ENCODE results near the gene YWHAE.
A peak's percentile ranks its signal among the peaks of the same experiment; 100 is the strongest.
"Not testable (repeated sequence)": the region's sequence is repeated elsewhere in the genome, so short reads cannot be mapped to it uniquely, and the experiment has no call there.

Gene YWHAE

DNA sequence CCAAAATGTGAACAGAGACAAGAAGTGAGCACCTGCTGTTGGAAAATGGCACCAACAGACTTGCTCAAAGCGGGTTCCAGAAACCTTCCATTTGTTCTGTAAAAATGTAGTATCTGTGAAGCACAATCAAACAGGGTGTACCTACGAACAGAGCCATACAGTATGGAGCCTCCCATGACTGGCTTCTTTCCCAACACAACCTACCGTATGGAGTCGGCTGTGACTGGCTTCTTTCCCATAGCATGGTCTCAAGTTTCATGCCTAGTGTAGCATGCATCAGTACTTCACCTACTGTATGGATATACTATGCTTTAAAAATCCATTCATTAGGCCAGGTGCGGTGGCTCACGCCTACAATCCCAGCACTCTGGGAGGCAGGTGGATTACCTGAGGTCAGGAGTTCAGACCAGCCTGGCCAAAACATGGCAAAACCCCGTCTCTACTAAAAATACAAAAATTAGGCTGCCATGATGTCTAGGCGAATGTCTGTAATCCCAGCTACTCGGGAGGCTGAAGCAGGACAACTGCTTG is 26.2 kb downstream of the YWHAE start:
- no peak for DNase-seq

DNA sequence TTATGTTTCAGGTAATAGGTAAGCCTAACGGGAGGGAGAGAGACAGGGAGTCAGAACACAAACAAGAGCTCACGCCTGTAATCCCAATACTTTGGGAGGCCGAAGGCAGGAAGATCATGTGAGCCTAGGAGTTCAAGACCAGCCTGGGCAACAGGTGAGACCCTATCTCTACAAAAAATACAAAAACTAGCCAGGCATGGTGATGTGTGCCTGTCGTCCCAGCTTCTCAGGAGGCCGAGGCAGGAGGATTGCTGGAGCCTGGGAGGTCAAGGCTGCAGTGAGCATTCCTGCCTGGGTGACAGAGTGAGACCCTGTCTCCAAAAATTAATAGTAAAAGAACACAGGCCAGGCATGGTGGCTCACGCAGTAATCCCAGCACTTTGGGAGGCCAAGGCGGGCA is 27.4 kb downstream of the YWHAE start:
- DNase-seq: no peak

DNA sequence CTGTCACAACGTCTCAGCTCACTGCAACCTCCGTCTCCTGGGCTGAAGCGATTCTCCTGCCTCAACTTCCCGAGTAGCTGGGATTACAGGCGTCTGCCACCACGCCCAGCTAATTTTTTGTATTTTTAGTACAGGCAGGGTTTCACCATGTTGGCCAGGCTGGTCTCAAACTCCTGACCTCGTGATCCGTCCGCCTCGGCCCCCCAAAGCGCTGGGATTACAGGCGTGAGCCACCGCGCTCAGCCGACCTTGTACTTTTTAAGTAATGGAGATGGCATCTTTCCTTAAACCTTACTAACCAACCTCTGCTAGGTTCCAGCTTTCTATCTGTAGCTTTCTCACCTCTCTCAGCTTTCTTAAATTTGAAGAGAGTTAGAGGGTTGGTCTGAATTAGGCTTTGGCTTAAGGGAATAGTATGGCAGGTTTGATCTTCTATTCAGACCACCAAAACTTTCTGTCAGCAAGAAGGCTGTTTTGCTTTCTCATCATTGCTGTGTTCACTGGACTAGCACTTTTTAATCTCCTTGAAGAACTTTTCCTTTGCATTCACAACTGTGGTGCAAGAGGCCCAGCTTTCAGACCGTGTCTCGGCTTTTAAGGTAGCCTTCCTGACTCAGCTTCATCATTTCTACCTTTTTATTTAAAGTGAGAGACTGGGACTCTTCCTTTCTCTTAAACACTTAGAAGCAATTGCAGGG is 28.0 kb downstream of the YWHAE start:
- no peak for DNase-seq

DNA sequence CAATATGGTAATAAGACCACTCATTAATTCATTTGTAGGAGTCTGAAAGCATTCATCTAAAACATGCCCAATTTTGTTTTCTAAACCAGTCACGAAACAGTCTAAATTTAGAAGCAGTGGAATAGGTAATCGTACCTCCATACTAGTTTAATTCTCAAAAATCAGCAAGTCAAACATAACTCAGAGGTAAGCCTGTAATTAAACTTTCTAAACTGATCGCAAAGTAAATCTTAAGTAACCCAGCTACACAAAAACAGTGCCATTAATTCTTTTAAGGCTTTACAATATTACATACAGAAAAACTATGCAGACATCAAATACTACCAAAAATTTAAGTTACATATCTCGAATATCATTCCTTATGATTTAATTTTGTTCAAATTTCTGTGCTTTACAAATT is 31.4 kb downstream of the YWHAE start:
- DNase-seq: no peak

DNA sequence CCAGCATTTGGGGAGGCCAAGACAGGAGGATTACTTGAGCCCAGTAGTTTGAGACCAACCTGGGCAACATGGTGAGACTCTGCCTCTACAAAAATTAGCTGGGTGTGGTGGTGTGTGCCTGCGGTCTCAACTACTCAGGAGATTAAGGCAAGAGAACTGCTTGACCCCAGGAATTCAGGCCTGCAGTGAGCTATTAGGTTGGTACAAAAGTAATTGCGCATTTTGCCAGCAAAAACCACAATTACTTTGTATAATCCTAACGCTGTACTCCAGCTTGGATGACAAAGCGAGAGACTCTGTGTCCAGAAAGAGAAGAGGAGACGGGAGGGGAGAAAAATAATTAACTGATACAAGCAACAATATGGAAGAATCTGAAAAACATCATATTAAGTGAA is 32.7 kb downstream of the YWHAE start:
- DNase-seq: no peak

DNA sequence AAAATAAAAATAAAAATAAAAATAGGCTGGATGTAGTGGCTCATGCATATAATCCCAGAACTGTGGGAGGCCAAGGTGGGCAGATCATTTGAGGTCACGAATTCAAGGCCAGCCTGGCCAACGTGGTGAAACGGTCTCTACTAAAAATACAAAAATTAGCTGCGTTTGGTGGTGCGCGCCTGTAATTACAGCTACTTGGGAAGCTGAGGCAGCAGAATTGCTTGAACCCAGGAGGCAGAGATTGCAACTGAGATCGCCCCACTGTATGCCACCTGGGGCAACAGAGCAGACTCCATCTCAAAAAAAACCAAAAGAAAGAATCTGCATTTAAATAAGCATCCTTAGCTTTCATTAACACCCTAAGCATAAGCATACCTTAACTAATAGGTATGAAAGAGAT is 33.8 kb downstream of the YWHAE start:
- no peak for DNase-seq

DNA sequence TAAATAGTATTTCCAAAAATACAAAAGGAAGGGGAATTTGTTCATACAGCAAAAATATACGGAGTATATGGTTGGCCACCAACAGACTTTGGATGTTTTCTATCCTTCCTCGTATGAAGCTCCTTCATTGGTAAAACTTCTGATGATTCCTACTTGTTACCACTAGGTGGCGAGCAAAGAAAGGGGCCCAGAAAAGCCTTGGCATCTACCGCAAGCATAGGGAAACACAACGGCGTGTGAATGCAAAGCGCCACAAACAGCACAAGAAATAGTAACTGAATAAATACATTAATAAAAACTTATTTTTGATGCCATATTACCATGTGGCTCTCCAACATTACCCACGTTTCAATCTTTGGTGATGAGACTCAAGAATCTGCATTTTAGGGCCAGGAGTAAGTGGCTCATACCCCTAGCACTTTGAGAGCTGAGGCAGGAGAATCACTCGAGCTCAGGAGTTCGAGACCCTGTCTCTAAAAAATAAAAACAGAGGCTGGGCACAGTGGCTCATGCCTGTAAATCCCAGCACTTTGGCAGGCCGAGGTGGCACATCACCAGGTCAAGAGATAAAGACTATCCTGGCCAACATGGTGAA is 34.5 kb downstream of the YWHAE start:
- DNase-seq: peak; percentile 3

DNA sequence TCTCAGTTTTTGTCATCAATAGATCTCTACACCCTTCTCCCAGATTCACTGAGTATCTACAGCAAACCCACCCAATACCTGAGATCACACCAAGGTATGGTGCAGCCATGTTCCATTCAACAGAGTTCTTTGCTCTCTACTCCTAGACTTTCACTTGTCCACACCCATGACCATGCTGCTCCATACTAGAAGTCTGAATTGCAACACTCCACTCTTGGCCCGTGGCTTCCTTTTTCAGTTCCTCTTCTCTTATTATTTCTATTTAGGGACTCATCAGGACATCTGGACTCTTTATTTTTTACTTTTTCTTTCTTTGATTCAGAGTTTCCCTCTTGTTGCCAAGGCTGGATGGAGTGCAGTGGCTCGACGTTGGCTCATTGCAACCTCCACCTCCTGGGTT is 37.1 kb downstream of the YWHAE start:
- DNase-seq: peak; percentile 53

DNA sequence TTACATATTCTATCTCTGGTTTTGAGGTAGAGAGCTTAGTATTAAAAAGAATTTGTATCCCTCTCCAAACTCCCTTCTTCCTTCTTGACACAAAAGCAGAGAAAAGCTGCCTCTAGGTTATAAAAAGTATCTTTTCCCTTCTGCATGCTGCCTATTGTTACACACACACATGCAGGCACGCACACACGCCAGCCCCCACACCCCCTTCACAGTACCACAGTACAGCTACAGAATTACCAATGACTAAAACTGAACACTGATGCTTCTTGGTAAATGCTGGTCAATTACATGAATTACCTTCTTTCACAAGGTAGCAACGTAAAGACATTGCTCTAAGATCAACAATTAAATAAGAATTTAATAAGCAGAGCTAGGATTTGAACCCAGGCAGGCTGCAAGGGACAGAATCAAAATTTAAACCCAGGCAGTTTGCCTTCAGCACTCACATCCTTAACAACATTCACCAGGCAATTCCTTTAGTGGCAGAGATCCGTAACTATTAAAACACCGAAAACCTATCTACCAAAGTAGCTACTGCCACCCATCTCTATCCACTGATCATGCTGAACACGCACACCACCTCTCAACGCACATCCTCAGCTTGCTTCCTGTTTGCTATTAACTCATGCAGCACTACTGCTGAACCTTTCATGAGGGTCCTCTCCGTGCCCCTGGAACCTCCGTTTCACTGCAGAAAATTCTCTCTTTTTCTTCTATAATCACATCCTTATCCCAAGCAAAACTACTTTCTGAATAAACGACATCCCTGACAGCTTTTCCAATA is 37.8 kb downstream of the YWHAE start:
- no peak for DNase-seq

DNA sequence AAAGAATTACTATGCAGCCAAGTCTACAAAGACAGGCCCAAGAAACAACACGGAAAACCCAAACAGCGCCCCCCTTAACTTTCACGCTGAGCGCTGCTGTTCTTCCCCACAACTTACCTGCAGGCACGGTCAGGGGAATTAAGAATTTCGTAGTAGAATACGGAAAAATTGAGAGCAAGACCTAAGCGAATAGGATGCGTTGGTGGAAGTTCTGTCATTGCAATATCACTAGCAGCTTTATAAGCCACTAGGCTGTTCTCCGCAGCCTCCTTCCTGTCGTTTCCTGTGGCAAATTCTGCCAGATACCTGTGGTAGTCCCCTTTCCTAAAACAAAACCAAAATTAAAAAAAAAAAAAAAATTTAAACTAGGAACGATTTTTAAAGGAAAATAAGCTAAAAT is 39.0 kb downstream of the YWHAE start:
- DNase-seq: no peak

DNA sequence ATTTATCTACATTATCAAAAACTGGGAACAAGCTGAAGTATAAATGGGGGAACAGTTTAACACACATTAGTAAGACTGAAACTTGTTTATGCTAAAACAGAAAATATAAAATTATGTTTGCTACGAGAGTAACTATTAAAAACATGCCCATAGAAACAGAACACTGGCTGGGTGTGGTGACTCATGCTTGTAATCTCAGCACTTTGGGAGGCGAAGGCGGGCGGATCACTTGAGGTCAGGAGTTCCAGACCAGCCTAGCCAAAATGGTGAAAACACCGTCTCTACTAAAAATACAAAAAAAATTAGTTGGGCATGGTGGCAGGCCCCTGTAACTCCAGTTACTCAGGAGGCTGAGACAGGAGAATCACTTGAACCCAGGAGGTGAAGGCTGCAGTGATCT is 39.7 kb downstream of the YWHAE start:
- not testable (repeated sequence) for DNase-seq

DNA sequence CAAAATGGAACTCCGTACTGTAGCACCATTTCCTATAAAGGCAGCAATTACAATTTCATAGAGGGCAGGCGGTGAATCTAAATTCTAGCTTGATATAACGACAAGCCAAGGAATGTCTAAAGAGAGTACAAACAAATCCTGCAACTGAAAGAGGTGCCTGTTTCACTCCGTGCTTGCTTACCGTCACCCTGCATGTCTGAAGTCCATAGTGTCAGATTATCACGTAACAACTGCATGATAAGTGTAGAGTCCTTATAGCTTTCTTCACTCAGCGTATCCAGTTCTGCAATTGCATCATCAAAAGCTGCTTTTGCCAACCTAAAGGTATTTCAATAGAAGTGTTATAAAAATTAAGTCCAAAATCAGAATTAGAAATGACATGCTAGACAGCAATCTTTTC is 46.0 kb downstream of the YWHAE start:
- no peak for DNase-seq

DNA sequence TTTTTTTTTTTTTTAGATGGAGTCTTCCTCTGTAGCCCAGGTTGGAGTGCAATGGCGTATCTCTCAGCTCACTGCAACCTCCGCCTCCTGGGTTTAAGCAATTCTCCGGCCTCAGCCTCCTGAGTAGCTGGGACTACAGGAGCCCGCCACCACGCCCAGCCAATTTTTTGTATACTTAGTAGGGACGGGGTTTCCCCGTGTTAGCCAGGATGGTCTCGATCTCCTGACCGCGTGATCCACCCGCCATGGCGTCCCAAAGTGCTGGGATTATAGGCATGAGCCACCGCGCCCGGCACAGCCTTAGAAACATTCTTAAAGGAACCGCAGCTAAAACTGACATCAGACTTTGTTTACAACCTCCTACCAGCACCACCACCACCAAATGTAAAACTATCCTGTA is 47.5 kb downstream of the YWHAE start:
- not testable (repeated sequence) for DNase-seq

DNA sequence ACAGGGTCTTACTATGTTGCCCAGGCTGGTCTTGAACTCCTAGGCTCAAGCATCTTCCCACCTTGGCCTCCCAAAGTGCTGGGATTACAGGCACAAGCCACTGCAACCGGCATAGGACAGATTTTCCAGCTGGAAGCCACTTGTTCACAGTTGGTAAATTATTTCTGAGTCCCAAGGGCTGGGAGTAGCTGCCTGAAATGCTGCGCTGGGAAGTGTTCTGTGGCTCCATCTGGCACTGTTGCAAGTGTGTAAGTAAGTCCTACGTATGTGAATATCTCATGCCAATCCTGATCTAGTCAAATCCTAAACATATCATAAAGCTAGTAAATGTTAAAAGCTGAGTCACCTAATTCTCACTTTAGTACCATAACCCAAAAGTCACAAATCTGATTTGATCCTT is 48.1 kb downstream of the YWHAE start:
- DNase-seq: no peak

DNA sequence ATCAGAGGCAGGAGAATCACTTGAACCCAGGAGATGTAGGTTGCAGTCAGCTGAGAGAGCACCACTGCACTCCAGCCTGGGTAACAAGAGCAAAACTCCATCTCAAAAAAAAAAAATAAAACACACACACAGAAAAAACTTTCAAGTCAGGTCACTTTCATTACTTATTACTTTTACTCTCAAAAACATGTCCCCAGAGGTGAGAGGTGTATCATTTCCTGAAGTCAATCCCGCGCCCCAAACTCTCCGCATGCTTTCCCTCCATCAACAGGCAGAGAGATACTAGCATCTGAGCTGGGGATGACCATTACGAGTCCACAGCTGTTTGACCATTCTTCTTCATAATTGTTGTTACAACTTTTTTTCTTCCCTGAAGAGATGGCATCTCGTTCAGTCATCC is 48.7 kb downstream of the YWHAE start:
- no peak for DNase-seq

DNA sequence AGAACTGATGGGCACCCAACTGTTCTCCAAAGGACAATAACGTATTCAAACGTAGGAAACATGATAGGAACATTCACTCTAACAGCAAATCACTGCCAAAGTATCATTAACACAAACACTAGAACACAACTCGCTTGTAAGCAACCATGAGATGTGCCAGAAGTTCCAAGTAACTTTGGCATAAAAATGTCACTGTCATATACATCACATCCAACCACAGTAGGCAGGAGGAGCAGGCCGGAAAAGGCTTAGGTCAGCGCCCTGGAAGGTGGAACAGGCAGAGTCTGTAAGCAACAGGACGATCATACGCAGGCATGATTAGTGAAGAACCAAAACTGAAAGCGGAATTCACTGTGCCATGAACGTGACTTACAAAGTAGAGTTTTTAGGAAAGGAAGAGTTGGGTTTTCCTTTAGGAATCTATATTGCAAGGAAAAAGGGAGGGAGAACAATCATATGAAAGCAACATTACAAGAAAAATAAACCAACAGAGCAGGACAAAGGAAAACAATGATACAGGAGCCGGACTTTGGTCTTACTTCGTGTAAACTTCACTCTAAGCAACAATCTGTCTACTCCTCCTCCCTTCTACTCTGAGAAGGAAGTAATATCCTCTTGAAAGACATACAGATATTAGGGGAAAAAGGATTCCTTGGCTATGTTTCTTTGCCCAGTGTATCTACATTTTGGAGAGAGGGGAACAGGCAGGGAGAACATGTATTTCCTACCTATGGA is 52.3 kb downstream of the YWHAE start:
- DNase-seq: no peak

DNA sequence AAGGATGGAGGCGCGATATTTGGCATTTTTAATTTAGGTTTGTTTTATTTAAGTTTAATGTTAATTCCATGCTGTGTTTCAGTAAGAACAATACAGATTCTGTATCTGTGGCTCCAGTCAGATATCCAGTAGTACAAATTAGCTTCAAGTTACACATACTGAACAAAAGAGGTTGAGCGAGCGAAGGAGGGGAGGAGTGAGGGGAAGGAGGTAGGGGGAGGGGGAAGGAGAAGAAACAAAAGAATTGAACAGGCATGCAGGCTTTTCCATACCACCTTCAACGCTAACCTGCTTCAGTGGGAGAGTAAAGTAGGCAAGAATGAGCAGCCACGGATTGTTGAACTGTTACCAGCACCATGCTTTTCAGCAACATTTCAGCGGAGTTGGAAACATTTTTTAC is 55.5 kb downstream of the YWHAE start:
- DNase-seq: no peak

DNA sequence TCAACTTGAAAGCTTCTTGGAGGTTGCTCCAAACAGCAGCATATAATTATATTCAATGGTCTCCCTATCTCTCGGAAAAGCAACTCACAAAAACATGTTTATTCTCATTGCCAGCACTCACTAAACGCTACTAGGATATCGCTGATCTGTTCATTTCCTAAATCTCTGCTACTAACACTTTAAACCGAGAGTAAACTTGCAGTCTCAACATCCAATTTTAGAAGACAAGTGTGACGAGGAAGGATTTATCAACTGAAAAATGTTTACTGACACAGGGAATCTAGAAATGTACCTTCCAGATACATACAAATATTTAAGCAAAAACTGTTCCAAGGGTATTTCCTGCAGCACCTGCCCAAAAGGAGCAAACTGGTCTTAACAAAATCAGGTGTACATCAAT is 56.5 kb downstream of the YWHAE start:
- no peak for DNase-seq

DNA sequence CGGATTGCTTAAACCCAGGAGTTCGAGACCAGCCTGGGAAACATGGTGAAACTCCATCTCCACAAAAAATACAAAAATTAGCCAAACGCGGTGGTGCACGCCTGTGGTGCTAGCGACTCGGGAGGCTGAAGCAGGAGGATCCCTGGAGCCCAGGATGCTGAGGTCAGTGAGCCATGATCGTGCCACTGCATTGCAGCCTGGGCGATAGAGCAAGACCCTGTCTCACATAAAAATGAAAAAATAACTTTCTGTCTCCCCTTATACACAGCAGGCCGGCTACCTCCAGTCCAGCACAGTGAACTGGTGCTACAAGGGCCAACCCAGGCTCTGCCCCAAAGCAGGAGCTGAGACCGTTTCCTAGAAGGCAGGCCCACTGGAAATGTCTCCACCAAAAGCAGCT is 59.7 kb downstream of the YWHAE start:
- DNase-seq: no peak

DNA sequence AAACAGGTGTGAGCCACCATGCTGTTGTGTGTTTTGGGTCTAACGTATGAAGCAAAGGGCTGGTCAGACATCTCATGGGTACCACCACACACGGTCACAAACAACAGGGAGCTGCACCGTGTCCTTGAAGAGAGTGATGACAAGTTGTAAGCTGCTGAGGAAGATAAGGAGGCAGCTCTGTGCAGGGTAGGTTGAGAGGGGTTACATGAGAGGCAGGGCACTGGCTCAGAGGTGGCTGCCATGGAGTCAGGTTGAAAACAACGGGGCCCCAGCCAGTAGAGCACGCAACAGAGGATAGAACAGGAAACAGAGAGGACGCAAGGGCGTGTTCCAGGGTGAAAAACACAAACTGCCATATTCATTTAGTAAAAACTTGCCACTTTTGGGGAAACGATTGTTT is 68.3 kb downstream of the YWHAE start:
- no peak for DNase-seq

DNA sequence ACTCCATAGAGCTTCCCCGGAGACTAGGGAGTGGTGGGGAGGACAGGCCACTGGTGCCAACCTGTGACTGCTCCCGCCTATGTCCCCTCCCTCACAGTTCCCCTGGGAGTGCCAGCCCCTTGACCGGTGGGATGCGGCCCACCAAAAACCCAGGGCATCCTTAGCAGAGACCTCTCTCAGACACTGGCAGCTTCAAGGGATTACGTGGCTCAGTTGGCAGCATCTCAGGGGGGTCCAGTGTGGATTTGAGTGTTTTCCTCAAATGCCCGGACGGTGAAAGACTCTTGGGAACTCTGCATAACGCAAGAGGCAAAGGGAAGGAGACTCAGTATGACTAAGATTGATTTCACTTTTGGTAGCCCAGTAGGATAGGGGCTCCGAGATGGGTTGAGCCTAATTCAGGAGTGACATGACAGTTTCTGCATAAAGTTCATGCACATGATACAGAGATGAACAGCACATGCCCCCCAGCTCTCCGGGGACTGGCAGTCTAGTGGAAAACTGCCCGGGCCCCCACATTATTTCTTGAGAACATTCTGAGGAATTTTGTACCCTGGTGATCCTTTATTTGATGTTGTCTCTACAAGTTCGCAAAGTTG is 70.2 kb downstream of the YWHAE start:
- no peak for DNase-seq

DNA sequence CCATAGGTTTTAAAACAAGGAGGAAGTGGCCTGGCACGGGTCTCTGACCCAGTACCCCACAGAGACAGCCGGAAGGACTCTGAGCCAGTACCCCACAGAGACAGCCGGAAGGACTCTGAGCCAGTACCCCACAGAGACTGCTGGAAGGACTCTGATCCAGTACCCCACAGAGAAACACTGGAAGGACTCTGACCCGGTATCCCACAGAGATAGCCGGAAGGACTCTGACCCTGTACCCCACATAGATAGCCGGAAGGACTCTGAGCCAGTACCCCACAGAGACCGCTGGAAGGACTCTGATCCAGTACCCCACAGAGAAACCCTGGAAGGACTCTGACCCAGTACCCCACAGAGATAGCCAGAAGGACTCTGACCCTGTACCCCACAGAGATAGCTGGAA is 71.6 kb downstream of the YWHAE start:
- DNase-seq: no peak

DNA sequence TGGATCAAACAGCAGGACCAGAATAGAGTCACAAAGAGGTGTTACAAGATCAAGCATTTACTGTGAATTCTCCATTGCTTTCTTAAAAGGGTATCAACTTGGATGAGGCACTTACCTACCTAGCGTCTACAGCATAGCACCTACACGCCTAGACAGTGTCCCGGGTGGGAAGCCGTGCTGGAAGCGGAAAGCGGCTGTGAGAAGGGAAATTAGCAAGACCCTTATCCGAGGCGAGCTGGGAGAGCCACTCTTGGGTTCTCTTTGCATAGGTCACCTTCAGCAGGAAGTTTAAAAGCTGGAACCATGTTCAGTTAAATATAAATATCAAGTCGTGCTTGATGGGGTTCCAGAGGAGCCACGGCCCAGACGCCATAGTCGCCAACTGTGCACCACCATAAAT is 74.3 kb downstream of the YWHAE start:
- DNase-seq: no peak

All from GF-D8 (cell line).